Stimulated activated naive B cell treated with anti-CD40 and anti-IgM and Interleukin-4, amounts not matched to agents 10 μg/mL and 1 μg/mL and 100 μg/mL, for 72 hours (primary cell): ENCODE data around the gene GP2.
"Not testable (repeated sequence)": the region's sequence is repeated elsewhere in the genome, so short reads cannot be mapped to it uniquely, and the experiment has no call there.

Experiments
- ATAC-seq, 2 donors: fragments of 150-1000 bp; cut with Tn5 transposase; replicated peaks; 2 replicates each; pipeline ENCODE4 v1.10.0; 2021; ENCODE audit warnings: moderate library complexity in 1 of 2
- DNase-seq: peaks from one replicate; pipeline ENCODE4 v3.0.0; 2021
- H3K27ac Mint-ChIP-seq: one replicate; pipeline ENCODE4 v1.8.0; 2022; ENCODE audit warnings: mild to moderate bottlenecking, mixed read lengths
- H3K27me3 Mint-ChIP-seq, 2 donors: one replicate each; pipeline ENCODE4 v1.8.0; 2022; ENCODE audit warnings: mixed read lengths in 2 of 2
- H3K36me3 Mint-ChIP-seq, 2 donors: one replicate each; pipeline ENCODE4 v1.8.0; 2022; ENCODE audit warnings: mixed read lengths in 2 of 2, mild to moderate bottlenecking in 1 of 2
- H3K4me1 Mint-ChIP-seq, 2 donors: one replicate each; pipeline ENCODE4 v1.8.0; 2022; ENCODE audit warnings: mixed read lengths in 2 of 2, mild to moderate bottlenecking in 1 of 2
- H3K4me3 Mint-ChIP-seq, 2 donors: one replicate each; pipeline ENCODE4 v1.8.0; 2022; ENCODE audit warnings: mild to moderate bottlenecking in 2 of 2, mixed read lengths in 2 of 2, moderate library complexity in 1 of 2
- H3K9me3 Mint-ChIP-seq, 2 donors: one replicate each; pipeline ENCODE4 v1.8.0; 2022; ENCODE audit warnings: mixed read lengths in 2 of 2, mild to moderate bottlenecking in 1 of 2

The GP2 gene

GRCh38 chr16:20318437-20318836, 8.9 kb downstream of the GP2 start:
- H3K4me1 Mint-ChIP-seq = no peaks in the 10 kb centered on the region
- H3K4me3 Mint-ChIP-seq = no peak overlapping the region
- H3K9me3 Mint-ChIP-seq = no peaks in the 10 kb centered on the region
- H3K36me3 Mint-ChIP-seq = no peaks in the 10 kb centered on the region
- H3K27ac Mint-ChIP-seq = no peak overlapping the region
- no peak for DNase-seq
- H3K27me3 Mint-ChIP-seq = peaks cover 8 to 12% of the 10 kb centered on the region in 2 donors
- ATAC-seq = no peak

GRCh38 chr16:20318006-20318405, 9.3 kb downstream of the GP2 start:
- peaks cover 6 to 12% of the 10 kb centered on the region in 2 donors for H3K27me3 Mint-ChIP-seq
- ATAC-seq (no peak), DNase-seq (no peak)
- no peak overlapping the region for H3K27ac Mint-ChIP-seq
- H3K36me3 Mint-ChIP-seq = no peaks in the 10 kb centered on the region
- no peak overlapping the region for H3K4me3 Mint-ChIP-seq
- no peaks in the 10 kb centered on the region for H3K4me1 Mint-ChIP-seq
- no peaks in the 10 kb centered on the region for H3K9me3 Mint-ChIP-seq

GRCh38 chr16:20317117-20317516, 10.2 kb downstream of the GP2 start:
- no peaks in the 10 kb centered on the region for H3K36me3 Mint-ChIP-seq
- no peak overlapping the region for H3K4me3 Mint-ChIP-seq
- no peaks in the 10 kb centered on the region for H3K9me3 Mint-ChIP-seq
- no peaks in the 10 kb centered on the region for H3K4me1 Mint-ChIP-seq
- peaks cover 6 to 8% of the 10 kb centered on the region in 2 donors for H3K27me3 Mint-ChIP-seq
- H3K27ac Mint-ChIP-seq = no peak overlapping the region
- DNase-seq (no peak), ATAC-seq (no peak)

- no peaks in the 10 kb centered on the region for H3K36me3 Mint-ChIP-seq
- no peak overlapping the region for H3K27ac Mint-ChIP-seq
- no peaks in the 10 kb centered on the region for H3K9me3 Mint-ChIP-seq
- ATAC-seq = no peak
- H3K4me1 Mint-ChIP-seq = no peaks in the 10 kb centered on the region
- H3K27me3 Mint-ChIP-seq = peaks cover 6 to 8% of the 10 kb centered on the region in 2 donors
- no peak for DNase-seq
- H3K4me3 Mint-ChIP-seq = no peak overlapping the region
Measured at GRCh38 chr16:20316715-20317114, 10.6 kb downstream of the GP2 start.

GRCh38 chr16:20315764-20316163, 11.5 kb downstream of the GP2 start:
- Mint-ChIP-seq H3K4me3 (no peak overlapping the region), H3K9me3 (no peaks in the 10 kb centered on the region), H3K4me1 (no peaks in the 10 kb centered on the region), H3K27ac (no peak overlapping the region), H3K27me3 (peaks cover 3 to 6% of the 10 kb centered on the region in 2 donors), H3K36me3 (no peaks in the 10 kb centered on the region)
- DNase-seq (no peak), ATAC-seq (no peak)

GRCh38 chr16:20314575-20314974, 12.7 kb downstream of the GP2 start:
- Mint-ChIP-seq H3K36me3 (no peaks in the 10 kb centered on the region), H3K4me3 (no peak overlapping the region), H3K27ac (no peak overlapping the region), H3K4me1 (no peaks in the 10 kb centered on the region), H3K27me3 (peaks cover 3 to 6% of the 10 kb centered on the region in 2 donors), H3K9me3 (no peaks in the 10 kb centered on the region)
- ATAC-seq (no peak), DNase-seq (no peak)

- no peak overlapping the region for H3K27ac Mint-ChIP-seq
- no peak for DNase-seq
- no peaks in the 10 kb centered on the region for H3K36me3 Mint-ChIP-seq
- no peak for ATAC-seq
- H3K4me1 Mint-ChIP-seq = no peaks in the 10 kb centered on the region
- peaks cover 3 to 6% of the 10 kb centered on the region in 2 donors for H3K27me3 Mint-ChIP-seq
- H3K4me3 Mint-ChIP-seq = no peak overlapping the region
- no peaks in the 10 kb centered on the region for H3K9me3 Mint-ChIP-seq
Measured at GRCh38 chr16:20313741-20314140, 13.6 kb downstream of the GP2 start.

GRCh38 chr16:20312536-20313095, 14.7 kb downstream of the GP2 start:
- H3K27me3 Mint-ChIP-seq, H3K9me3 Mint-ChIP-seq, ATAC-seq, H3K27ac Mint-ChIP-seq, H3K4me3 Mint-ChIP-seq, H3K4me1 Mint-ChIP-seq, DNase-seq, H3K36me3 Mint-ChIP-seq: not testable (repeated sequence)

GRCh38 chr16:20311548-20311947, 15.8 kb downstream of the GP2 start:
- Mint-ChIP-seq H3K36me3 (no peaks in the 10 kb centered on the region), H3K4me3 (no peak overlapping the region), H3K4me1 (no peaks in the 10 kb centered on the region), H3K27ac (no peak overlapping the region), H3K27me3 (peaks cover 2 to 4% of the 10 kb centered on the region in 2 donors), H3K9me3 (no peaks in the 10 kb centered on the region)
- no peak for ATAC-seq
- DNase-seq = no peak

GRCh38 chr16:20310421-20311395, 16.6 kb downstream of the GP2 start:
- Mint-ChIP-seq H3K27ac (no peak overlapping the region), H3K27me3 (peaks cover 0 to 7% of the 10 kb centered on the region in 2 donors), H3K4me3 (no peak overlapping the region), H3K36me3 (no peaks in the 10 kb centered on the region), H3K9me3 (no peaks in the 10 kb centered on the region), H3K4me1 (no peaks in the 10 kb centered on the region)
- ATAC-seq (no peak), DNase-seq (no peak)

- Mint-ChIP-seq H3K9me3 (no peaks in the 10 kb centered on the region), H3K36me3 (no peaks in the 10 kb centered on the region), H3K27ac (no peak overlapping the region), H3K27me3 (peaks cover 0 to 7% of the 10 kb centered on the region in 2 donors), H3K4me3 (no peak overlapping the region), H3K4me1 (no peaks in the 10 kb centered on the region)
- DNase-seq (no peak), ATAC-seq (no peak)
Measured at GRCh38 chr16:20309786-20310185, 17.5 kb downstream of the GP2 start.

- Mint-ChIP-seq H3K27me3 (peaks cover 0 to 7% of the 10 kb centered on the region in 2 donors), H3K9me3 (no peaks in the 10 kb centered on the region), H3K27ac (no peak overlapping the region), H3K36me3 (no peaks in the 10 kb centered on the region), H3K4me1 (no peaks in the 10 kb centered on the region), H3K4me3 (no peak overlapping the region)
- DNase-seq = no peak
- no peak for ATAC-seq
Measured at GRCh38 chr16:20308801-20309590, 18.3 kb downstream of the GP2 start.

GRCh38 chr16:20308266-20308665, 19.0 kb downstream of the GP2 start:
- H3K9me3 Mint-ChIP-seq = no peaks in the 10 kb centered on the region

GRCh38 chr16:20307791-20308190, 19.5 kb downstream of the GP2 start:
- no peaks in the 10 kb centered on the region for H3K9me3 Mint-ChIP-seq
- H3K27me3 Mint-ChIP-seq = peaks cover 0 to 7% of the 10 kb centered on the region in 2 donors
- no peak for ATAC-seq
- DNase-seq = no peak
- no peak overlapping the region for H3K27ac Mint-ChIP-seq
- H3K4me1 Mint-ChIP-seq = no peaks in the 10 kb centered on the region
- no peaks in the 10 kb centered on the region for H3K36me3 Mint-ChIP-seq
- H3K4me3 Mint-ChIP-seq = no peak overlapping the region

More at GRCh38 chr16:20308266-20308665, 19.0 kb downstream of the GP2 start:
- H3K4me3 Mint-ChIP-seq = no peak overlapping the region
- H3K27ac Mint-ChIP-seq = no peak overlapping the region
- ATAC-seq (no peak), DNase-seq (no peak)
- peaks cover 0 to 7% of the 10 kb centered on the region in 2 donors for H3K27me3 Mint-ChIP-seq
- H3K36me3 Mint-ChIP-seq = no peaks in the 10 kb centered on the region
- no peaks in the 10 kb centered on the region for H3K4me1 Mint-ChIP-seq
